Kidney (tissue), 14 donors: ENCODE measurements around the gene COL26A1. TPM values are rescaled to one million over a fixed set of nuclear protein-coding genes. Genes with fewer than 3 reads are reported as not detected.

Experiments used
- DNase-seq, 5 donors: peaks; one replicate each; pipeline ENCODE4 v3.0.0-alpha.2; 2013 to 2020
- FAIRE-seq: peaks from 2 replicates; lab custom pipeline; 2012; peaks lifted over from hg19 to GRCh38; lab: Jason Lieb, UNC
- H3K27ac ChIP-seq, 2 donors: one replicate each; pipeline ENCODE4 v1.7.0; 2013; ENCODE audit warnings: low read depth in 2 of 2, low read length in 2 of 2, inconsistent platforms in 1 of 2
- H3K27me3 ChIP-seq: one replicate; pipeline ENCODE4 v1.7.1; 2013; ENCODE audit warnings: low read length, inconsistent platforms; ENCODE audit not compliant: control insufficient read depth, insufficient read depth
- H3K36me3 ChIP-seq, 3 donors: one replicate each; pipeline versions ENCODE4 v1.7.0 to v1.7.1; 2013; ENCODE audit warnings: low read length in 3 of 3, control low read depth in 1 of 3, inconsistent platforms in 1 of 3; ENCODE audit not compliant: insufficient read depth in 3 of 3, control insufficient read depth in 2 of 3
- H3K4me1 ChIP-seq, 3 donors: one replicate each; pipeline versions ENCODE4 v1.7.0 to v1.7.1; 2013; ENCODE audit warnings: low read length in 3 of 3, inconsistent platforms in 1 of 3, low read depth in 1 of 3; ENCODE audit not compliant: control insufficient read depth in 2 of 3, insufficient read depth in 2 of 3
- H3K4me3 ChIP-seq, 3 donors: one replicate each; pipeline versions ENCODE4 v1.7.0 to v1.8.1; 2013; ENCODE audit warnings: low read length in 3 of 3, control low read depth in 1 of 3, inconsistent platforms in 1 of 3
- H3K9ac ChIP-seq, 3 donors: one replicate each; pipeline versions ENCODE4 v1.7.0 to v1.7.1; 2013; ENCODE audit warnings: low read length in 3 of 3, control low read depth in 1 of 3, inconsistent platforms in 1 of 3
- H3K9me3 ChIP-seq, 3 donors: one replicate each; pipeline versions ENCODE4 v1.7.0 to v1.7.1; 2013; ENCODE audit warnings: low read length in 3 of 3, control low read depth in 1 of 3, inconsistent platforms in 1 of 3; ENCODE audit not compliant: control insufficient read depth in 2 of 3, insufficient read depth in 1 of 3
- intact Hi-C: fragments of 100-400 bp; cut with DNase I; formaldehyde crosslinking; loops from one replicate; pipeline ENCODE4 v1.11.1; 2022
- polyA plus RNA-seq: library from polyadenylated mRNA; stranded (reverse); fragments of 350-450 nt; fragmentation: Illumina TruSeq; extraction: RNeasy Lipid Tissue Mini Kit (QIAGEN cat#74804); gene quantifications from one replicate; pipeline ENCODE4 v1.2.3, GENCODE V29; 2014; ENCODE audit warnings: low read depth, low replicate concordance; ENCODE audit not compliant: insufficient read depth
- total RNA-seq: library from RNA; stranded (reverse); fragmentation: NEBNext Ultra II Directional; extraction: Animal tissue kit (Norgen Biotek cat#: 25700); gene quantifications from one replicate; pipeline ENCODE4 v1.2.1, GENCODE V29; 2021
- TF ChIP-seq, protein P1 (sequence below): IDR thresholded peaks from 3 replicates; pipeline ENCODE4 v1.5.1; 2012; ENCODE audit warnings: mild to moderate bottlenecking, moderate library complexity, borderline replicate concordance; ENCODE audit not compliant: insufficient read depth; ENCODE audit errors: extremely low read depth
- donor health status: control.
- donor health status: control.
- donor health status: control.
- donor health status: control.
- donor health status: control.
- donor health status: DM: yes; HTN: yes; CAD: no.
- donor health status: Normal renal cell carcinoma (clear cell type).

Gene COL26A1
- total and polyA plus RNA-seq, 2 donors from 2014 or later, result 1.2 to 3.5 TPM

DNA sequence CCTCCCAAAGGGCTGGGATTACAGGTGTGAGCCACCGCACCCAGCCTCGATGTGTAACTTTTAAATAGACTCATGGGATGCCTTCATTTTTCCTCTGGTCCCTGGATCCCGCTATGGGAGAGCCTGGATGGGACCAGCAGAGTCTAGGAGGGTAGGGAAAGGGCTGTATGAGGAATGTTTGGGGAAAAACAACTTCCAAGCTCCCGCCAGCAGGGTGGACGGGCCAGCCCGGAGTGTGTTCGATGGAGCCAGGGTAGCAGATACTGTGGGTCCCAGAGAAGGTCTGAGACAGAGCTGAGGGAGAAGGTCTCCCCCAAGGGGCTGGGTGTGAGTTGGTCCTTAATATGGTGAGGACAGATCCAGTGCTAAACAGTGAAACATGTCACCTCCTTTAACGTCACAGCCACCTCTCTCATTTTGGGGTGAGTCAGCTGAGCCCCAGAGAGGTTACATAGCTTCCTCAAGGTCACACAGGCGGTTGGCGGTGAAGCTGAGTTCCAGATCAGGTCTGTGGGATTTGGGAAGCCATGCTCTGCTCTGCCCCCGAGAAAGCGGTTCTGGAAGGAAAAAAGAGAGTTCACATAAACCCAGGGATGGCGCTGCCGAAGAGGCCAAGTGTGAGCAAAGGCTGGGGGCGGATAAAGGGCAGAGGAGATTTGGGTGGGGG lies 200.0 kb downstream of the COL26A1 start:
- Histone ChIP-seq H3K4me1 (peaks cover 0 to 2% (median 0%) of the 10 kb centered on the region in 3 donors), H3K9me3 (peaks cover 0 to 5% (median 0%) of the 10 kb centered on the region in 3 donors), H3K36me3 (no peaks in the 10 kb centered on the region), H3K27me3 (no peaks in the 10 kb centered on the region), H3K27ac (no peak overlapping the region), H3K9ac (no peak overlapping the region), H3K4me3 (no peak overlapping the region)
- TF ChIP-seq, protein P1, sequence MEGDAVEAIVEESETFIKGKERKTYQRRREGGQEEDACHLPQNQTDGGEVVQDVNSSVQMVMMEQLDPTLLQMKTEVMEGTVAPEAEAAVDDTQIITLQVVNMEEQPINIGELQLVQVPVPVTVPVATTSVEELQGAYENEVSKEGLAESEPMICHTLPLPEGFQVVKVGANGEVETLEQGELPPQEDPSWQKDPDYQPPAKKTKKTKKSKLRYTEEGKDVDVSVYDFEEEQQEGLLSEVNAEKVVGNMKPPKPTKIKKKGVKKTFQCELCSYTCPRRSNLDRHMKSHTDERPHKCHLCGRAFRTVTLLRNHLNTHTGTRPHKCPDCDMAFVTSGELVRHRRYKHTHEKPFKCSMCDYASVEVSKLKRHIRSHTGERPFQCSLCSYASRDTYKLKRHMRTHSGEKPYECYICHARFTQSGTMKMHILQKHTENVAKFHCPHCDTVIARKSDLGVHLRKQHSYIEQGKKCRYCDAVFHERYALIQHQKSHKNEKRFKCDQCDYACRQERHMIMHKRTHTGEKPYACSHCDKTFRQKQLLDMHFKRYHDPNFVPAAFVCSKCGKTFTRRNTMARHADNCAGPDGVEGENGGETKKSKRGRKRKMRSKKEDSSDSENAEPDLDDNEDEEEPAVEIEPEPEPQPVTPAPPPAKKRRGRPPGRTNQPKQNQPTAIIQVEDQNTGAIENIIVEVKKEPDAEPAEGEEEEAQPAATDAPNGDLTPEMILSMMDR, result no peak
- DNase-seq (peak in 2 of 5 donors; percentile 25 to 32), FAIRE-seq (no peak)
- intact Hi-C loops, result no loop called here

DNA sequence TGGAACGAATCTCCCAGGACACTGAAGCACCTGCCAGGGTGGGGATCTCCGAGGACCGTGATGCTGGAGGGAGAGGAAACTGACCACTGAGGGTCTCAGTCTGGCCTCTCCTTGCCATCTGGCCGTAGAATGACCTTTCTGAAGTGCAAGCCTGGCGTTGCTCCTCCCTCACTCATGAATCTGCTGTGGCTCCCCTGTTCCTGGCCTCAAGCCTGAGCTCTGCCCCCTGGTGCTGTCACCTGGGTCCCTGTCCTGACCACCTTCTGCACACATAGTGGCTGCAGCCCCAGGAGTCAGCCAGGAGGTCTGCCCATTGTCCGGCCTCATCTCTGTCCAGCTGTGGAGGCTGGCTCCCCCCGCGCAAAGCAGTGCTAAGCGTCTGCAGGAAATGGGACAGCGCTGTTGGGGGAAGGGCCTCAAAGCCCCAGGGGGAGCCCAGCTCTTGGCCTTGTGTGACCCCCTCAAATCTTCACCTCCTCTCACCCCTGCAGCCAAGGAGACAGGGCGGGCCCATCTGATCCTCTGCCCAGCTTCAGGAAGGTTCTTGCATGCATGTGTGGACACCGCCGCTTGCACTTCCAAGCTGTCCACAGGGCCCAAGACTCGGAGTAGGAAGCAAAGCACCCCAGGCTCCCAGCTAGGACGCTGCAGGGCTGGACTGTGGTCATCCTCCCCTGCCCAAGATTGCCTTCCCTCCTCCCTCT lies 200.7 kb downstream of the COL26A1 start:
- FAIRE-seq, result no peak
- TF ChIP-seq, protein P1, result no peak
- Histone ChIP-seq H3K27ac (no peak overlapping the region), H3K9me3 (peaks cover 0 to 5% (median 0%) of the 10 kb centered on the region in 3 donors), H3K4me1 (peaks cover 0 to 2% (median 0%) of the 10 kb centered on the region in 3 donors), H3K4me3 (no peak overlapping the region), H3K27me3 (no peaks in the 10 kb centered on the region), H3K9ac (no peak overlapping the region), H3K36me3 (no peaks in the 10 kb centered on the region)
- intact Hi-C loops, result no loop called here
- peak in 2 of 5 donors; percentile 37 to 61 for DNase-seq

DNA sequence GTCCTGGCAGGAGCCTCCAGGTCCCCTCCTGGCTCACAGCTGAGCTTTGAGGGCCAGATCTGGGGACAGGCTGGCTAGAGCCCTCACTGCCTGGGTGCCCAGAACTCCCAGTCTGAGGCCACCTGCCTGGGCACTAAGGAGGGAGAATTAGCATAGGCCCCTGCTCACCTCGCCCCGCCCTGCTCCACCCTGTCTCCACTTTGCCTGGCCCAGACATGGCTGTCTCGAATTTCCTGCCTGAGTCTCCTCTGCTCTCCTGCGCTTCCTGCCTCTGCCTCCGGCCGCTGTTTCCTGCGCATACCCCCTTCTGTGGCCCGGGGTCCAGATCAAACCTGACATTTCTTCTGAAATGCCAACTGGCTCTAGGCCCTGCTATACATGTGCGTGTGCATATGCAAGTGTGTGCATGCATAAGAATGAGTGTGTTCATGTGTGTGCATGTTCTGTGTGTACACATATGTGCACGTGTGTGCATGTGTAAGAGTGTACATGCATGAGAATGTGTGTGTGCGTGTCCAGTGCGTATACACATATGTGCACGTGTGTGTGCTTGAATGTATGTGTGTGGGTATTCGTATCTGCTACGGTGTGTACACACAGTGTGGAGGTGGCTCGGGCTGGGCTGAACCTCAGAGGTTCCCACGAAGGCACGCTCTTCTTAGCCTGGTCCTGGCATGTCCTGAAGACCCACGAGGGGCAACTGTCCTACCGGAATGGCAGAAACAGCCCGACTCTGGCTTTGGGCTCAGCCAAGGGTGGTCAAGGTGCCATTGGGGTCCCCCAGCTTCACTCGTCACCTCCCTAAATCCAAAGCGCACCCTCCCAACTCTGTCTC lies 201.5 kb downstream of the COL26A1 start:
- Histone ChIP-seq H3K4me3 (no peak overlapping the region), H3K4me1 (peaks cover 0 to 2% (median 0%) of the 10 kb centered on the region in 3 donors), H3K27ac (no peak overlapping the region), H3K9me3 (peaks cover 0 to 5% (median 0%) of the 10 kb centered on the region in 3 donors), H3K27me3 (no peaks in the 10 kb centered on the region), H3K9ac (no peak overlapping the region), H3K36me3 (no peaks in the 10 kb centered on the region)
- peak in 2 of 5 donors; percentile 44 to 48 for DNase-seq
- TF ChIP-seq, protein P1, result no peak
- intact Hi-C loops, result no loop called here
- no peak for FAIRE-seq
